HG03469 (cell line): ENCODE results near the gene SLC37A3.
"Not testable (repeated sequence)": the region's sequence is repeated elsewhere in the genome, so short reads cannot be mapped to it uniquely, and the experiment has no call there.

ENCODE experiments used
- ATAC-seq: cut with Tn5 transposase; IDR thresholded peaks from one replicate; pipeline ENCODE4 v1.9.1; 2021; ENCODE audit warnings: mild to moderate bottlenecking, moderate library complexity, moderate number of reproducible peaks; ENCODE audit not compliant: unreplicated experiment

SLC37A3 gene

GRCh38 chr7:140315498-140316164, 82.7 kb downstream of the SLC37A3 start:
- ATAC-seq: no peak

- no peak for ATAC-seq
Measured at GRCh38 chr7:140314573-140315480, 83.5 kb downstream of the SLC37A3 start.

GRCh38 chr7:140312141-140312846, 86.0 kb downstream of the SLC37A3 start:
- no peak for ATAC-seq

- ATAC-seq: not testable (repeated sequence)
Measured at GRCh38 chr7:140311128-140311527, 87.2 kb downstream of the SLC37A3 start.

GRCh38 chr7:140310337-140311002, 87.9 kb downstream of the SLC37A3 start:
- ATAC-seq: no peak

- ATAC-seq: no peak
Measured at GRCh38 chr7:140308060-140308459, 90.3 kb downstream of the SLC37A3 start.

GRCh38 chr7:140304191-140304799, 94.0 kb downstream of the SLC37A3 start:
- no peak for ATAC-seq

GRCh38 chr7:140300243-140301136, 97.8 kb downstream of the SLC37A3 start:
- ATAC-seq: no peak

GRCh38 chr7:140298213-140298612, 100.1 kb downstream of the SLC37A3 start:
- ATAC-seq: no peak

- ATAC-seq: no peak
Measured at GRCh38 chr7:140297192-140297591, 101.1 kb downstream of the SLC37A3 start.

- ATAC-seq: no peak
Measured at GRCh38 chr7:140295224-140295738, 103.0 kb downstream of the SLC37A3 start.

GRCh38 chr7:140294454-140294853, 103.9 kb downstream of the SLC37A3 start:
- no peak for ATAC-seq

- ATAC-seq: no peak
Measured at GRCh38 chr7:140292438-140292837, 105.9 kb downstream of the SLC37A3 start.

- no peak for ATAC-seq
Measured at GRCh38 chr7:140289804-140290203, 108.5 kb downstream of the SLC37A3 start.

- ATAC-seq: no peak
Measured at GRCh38 chr7:140287988-140288387, 110.3 kb downstream of the SLC37A3 start.

GRCh38 chr7:140285938-140286337, 112.4 kb downstream of the SLC37A3 start:
- no peak for ATAC-seq

- ATAC-seq: no peak
Measured at GRCh38 chr7:140284062-140284461, 114.3 kb downstream of the SLC37A3 start.
